ENCODE data around the gene SLC66A2.

Gene SLC66A2

DNA sequence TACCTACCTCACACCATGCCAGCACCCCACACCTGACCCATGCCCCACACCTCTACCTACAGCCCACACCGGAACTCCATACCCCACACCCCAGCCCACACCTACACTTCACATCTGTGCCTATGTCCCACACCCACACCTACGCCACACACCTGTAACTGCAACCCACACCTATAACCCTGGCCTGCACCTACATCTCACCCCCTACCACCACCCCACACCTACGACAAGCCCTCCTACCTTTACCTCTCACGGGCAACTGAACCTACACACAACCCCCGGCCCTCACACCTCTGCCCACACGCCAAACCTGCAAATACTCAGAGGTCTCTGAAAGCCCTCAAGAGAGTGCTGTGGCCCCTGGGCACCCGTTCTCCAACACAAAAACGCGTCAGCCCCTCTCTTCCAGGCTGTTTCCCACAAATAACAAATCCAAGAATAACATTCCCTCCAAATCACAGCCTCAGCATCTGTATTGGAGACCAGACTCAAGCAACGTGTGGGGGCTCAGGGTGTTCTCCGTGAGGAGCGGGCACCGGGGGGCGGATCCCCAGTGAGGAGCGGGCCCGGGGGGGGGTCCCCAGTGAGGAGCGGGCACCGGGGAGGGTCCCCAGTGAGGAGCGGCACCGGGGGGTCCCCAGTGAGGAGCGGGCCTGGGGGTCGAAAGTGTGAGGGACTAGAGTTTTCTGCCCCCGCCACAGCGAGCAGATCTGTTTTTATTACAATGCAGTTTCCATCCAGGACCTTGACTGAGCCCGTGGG is 33.4 kb downstream of the SLC66A2 start:
- no peak for DNase-seq (ENCODE audit: low spot score)

DNA sequence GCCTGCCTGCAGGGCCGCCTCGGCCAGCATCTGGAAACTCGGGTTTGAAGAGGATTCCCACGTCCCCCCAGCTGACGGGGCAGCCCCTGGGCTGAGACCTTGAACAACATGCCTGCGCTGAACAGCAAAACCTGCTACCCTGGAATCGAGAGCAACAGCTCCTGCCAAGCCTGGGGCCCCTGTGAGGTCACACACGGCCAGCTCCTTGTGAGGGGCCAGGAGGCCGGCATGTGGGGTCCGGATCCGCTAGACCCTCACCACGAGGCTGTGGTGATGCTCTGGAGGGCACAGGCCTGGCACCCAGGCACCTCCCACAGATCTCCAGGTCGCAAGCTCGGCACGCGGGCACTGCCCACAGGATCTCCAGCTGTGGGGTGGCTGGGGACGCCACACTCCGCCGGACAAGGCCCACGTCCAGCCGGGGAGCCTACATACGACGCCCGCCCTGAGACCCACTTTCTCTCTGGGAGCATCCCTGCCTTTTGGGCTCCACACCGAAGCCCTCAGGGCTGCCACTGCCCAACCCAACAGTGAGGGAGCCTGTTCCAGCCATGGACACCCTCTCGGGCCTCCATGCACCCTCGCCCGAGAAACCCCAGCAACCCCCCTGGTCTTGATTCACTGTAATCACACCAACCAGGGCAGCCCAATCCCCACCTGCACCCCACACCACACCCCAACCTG is 34.1 kb downstream of the SLC66A2 start:
- no peak for DNase-seq (ENCODE audit: low spot score)

- DNase-seq (ENCODE audit: low spot score), result no peak
Observed at GRCh38 chr18:79916546-79917168, 34.8 kb downstream of the SLC66A2 start.

- DNase-seq (ENCODE audit: low spot score), result no peak
Observed at GRCh38 chr18:79916128-79916494, 35.3 kb downstream of the SLC66A2 start.

DNA sequence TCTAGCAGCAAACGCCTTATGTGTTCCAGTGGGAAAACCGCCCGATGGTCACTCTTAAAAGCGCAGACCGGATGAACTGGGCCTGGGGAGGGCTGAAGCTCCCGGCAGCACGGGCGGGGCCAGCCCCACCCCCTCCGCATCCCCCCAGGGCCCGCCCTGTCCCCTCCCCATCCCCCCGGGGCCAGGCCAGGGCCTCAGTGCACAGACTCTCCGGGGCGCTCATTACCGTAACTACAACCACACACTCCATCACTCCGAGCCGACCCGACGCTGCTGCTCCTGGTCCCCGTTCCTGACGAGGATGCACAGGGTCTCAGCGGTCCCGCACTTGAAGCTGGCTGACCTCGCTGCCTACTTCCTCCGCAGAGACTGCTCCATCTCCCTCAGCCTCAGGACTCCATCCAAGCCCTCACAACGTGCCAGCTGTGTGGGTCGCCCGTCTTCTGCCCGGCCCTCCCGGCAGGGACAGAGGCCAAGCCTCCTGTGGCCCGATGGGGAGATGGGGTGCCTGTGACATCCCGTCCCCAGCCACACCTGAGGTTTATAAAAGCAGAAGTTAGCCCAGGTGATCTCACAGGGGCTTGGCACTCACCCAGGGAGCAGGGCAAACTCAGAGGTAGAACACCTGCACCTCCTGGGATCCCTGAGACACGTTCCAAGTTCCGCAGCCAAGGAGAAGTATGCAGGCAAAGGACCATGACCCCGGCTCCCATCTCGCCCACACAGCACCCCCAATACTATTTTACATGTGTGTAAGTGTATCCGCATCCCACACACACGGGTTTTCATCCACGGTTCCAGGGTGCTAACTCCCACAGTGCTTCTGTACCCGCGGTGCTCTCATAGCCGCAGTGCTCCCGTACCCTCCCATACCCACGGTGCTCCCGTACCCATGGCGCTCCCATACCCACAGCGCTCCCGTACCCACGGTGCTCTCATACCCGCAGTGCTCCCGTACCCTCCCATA is 36.0 kb downstream of the SLC66A2 start:
- no peak for DNase-seq (ENCODE audit: low spot score)

GRCh38 chr18:79914614-79915160 is 36.8 kb downstream of the SLC66A2 start:
- DNase-seq (ENCODE audit: low spot score), result no peak

- DNase-seq (ENCODE audit: low spot score), result no peak
Observed at GRCh38 chr18:79912994-79913831, 38.2 kb downstream of the SLC66A2 start.

DNA sequence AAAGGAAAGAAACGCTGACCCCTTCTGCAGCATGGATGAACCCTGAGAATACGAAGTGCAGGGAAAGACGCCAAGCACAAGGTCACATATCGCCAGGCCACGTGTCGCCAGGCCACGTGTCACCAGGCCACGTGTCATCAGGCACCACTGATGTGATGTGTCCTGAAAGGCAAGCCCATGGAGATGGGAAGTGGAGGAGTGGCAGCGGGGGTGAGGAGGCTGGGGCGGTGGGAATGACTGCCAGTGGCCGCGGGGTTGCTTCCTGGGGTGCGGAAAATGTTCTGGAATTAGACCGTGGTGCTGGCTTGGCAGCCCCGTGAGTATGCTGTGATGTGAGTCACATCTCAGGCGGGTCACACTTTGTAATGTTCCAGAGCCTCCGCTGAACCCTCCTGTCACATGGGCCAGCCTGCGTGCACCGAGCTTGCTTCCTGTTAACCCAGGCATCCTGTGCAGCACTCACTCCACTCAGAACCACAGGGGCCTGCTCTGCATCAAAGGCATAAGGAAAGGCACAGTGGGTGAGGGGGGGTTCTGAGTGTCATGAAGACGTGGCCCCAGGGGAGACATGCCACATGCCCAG is 39.0 kb downstream of the SLC66A2 start:
- DNase-seq (ENCODE audit: low spot score), result no peak

- DNase-seq (ENCODE audit: low spot score), result no peak
Observed at GRCh38 chr18:79911344-79912270, 39.8 kb downstream of the SLC66A2 start.

GRCh38 chr18:79910563-79911343 is 40.7 kb downstream of the SLC66A2 start:
- no peak for DNase-seq (ENCODE audit: low spot score)

DNA sequence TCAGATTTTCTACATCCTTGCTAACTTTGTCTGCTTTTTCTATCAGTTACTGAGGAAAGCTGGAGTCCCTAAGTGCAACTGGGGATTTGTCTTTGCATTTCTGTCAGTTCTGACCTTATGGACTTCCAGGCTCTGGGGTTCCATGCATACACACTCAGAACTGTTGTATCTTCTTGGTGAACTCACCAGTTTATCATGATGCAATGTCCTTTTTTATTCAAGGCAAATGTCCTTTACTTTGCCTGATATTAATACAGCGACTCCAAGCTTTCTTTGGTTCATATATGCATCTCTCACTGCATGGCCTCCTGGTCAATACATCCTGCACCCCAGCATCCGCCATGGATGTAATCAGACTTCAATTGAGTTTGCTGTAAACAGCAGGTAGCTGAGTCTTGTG is 44.7 kb downstream of the SLC66A2 start:
- no peak for DNase-seq (ENCODE audit: low spot score)

- no peak for DNase-seq (ENCODE audit: low spot score)
Observed at GRCh38 chr18:79905993-79906392, 45.5 kb downstream of the SLC66A2 start.

- no peak for DNase-seq (ENCODE audit: low spot score)
Observed at GRCh38 chr18:79905389-79905911, 46.0 kb downstream of the SLC66A2 start.

DNA sequence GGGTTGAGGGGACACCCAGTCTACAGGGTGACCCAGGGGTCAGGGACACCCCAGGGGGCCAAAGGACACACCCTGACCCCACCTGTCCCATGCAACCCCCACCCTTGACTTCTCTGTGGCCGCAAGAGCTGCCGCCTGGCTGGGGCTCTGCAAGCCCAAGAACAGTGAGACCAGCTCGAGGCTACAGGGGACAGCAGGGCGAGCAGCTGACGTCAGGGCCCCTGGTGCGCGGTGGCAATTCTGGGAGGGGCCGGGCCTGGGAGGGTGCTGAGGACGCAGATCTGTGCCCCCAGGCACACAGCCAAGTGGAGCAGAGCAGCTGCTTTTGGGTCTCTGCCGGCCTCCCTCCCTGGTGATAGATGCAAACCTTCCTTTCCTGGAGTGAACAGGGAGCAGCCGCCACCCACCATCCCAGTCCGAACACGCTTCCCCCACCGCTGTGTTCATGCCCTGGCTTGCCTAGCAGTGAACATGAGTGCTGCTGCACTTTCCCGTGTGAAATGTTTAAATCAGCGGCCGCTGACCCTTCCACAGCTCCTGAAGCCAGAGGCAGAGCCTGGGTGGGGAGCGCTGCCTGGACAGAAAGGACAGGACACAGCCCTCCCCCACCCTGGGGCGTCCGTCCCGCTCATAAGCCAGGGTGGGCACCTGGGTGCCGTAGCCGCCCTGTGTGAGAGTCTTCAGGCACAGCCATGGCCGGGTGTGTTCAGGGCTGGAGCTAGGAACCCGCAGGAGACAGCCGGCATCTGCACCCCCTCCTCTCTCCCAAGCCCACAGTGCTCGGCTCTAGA is 46.9 kb downstream of the SLC66A2 start:
- DNase-seq (ENCODE audit: low spot score), result no peak

DNA sequence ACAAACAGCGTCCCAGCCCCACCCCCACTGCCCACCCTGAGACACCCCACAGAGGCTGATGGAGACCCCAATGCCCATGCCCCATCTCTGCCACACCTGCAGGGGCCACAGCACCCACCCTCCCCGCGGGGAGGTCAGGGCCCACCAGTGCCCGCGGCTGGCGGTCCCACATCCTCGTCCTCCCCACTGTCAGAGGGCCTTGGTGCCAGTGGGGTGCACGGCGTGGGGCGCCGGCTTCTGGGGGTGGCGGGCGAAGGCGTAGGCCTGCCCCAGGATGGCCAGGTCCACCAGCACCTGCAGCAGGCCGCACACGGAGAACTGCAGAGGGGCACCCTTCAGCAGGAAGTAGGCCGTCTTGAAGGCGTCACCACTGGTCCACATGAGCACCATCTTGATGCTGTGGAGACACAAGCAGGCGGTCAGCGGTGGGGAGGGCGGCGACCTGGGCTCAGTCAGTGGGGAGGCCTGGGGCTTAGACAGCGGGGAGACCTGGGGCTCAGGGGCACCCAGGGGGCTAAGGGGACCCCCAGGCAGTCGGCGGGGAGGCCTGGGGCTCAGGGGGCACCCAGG is 47.6 kb downstream of the SLC66A2 start:
- no peak for DNase-seq (ENCODE audit: low spot score)

- no peak for DNase-seq (ENCODE audit: low spot score)
Observed at GRCh38 chr18:79903071-79903635, 48.3 kb downstream of the SLC66A2 start.

DNA sequence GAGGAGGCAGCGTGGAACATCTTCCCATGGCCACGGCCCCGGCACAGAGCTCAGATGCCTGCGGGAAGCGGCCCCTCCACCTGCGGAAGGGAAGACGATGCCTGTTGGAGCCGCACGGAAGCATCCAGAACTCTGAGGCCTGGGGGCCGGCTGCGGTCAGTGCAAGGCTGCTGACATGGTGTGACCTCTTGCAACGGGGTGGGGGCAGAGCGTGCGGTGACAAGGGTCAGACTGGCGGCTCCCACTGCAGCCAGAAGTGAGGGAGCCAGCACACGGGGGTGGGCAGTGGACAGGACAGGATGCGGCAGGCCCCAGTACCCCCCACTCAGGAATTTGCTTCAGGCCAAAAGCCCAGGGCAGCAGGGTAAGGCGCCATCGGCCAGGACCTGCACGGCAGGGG is 48.8 kb downstream of the SLC66A2 start:
- DNase-seq (ENCODE audit: low spot score), result no peak
